SW480 (cell line): ENCODE data around the gene DENND4A.
"Not testable (repeated sequence)": the region's sequence is repeated elsewhere in the genome, so short reads cannot be mapped to it uniquely, and the experiment has no call there.

Experiments used
- DNase-seq: peaks from one replicate; pipeline ENCODE4 v3.0.0-alpha.2; 2016; ENCODE audit warnings: low spot score

DENND4A gene

DNA sequence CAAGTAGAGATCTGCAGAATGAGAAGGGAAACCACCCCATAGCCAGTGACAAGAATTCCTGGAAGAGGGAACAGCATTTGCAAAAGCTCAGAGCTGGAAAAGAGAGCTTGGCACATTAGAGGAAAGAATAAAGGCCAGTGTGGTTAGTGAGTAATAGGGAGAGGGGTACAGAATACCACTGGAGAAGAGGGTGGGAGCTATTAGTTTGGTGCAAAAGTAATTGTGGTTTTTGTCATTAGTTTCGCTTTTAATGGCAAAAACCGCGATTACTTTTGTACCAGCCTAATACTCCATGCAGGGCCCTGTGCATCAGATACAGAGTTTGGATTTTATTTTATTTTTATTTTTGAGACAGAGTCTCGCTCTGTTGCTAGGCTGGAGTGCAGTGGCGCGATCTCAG is 160.6 kb downstream of the DENND4A start:
- no peak for DNase-seq

DNA sequence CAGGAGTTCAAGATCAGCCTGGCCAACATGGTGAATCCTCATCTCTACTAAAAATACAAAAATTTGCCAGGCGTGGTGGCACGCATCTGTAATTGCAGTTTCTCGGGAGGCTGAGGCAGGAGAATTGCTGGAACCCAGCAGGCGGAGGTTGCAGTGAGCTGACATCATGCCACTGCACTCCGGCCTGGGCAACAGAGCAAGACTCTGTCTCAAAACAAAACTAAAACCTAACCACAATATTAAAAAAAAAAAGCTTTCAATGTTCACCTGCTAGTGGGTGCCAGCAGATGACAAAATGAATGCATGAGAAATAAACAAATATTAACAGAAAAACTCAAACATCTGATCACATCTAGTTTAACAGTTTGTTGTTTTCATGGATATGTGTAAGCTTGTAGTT is 161.3 kb downstream of the DENND4A start:
- DNase-seq, result no peak

DNA sequence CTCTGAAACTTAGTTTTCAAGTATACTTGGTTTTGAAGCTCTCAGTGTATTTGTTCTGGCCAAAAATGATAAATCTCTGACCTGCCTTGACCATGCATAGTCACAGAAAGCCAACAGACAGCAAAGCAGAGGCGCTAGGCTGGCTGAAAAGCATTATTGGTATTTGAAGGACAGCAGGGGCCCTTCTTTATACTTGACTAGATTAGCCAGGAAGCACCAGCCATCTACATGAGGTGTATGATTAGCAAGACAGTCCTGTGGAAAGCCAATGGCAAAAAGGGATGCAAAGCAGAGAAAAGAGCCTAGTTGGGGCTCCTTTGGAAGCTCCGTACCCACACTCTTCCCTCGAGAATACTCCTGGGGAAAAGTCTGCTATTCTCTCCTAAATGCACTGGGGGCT is 162.5 kb downstream of the DENND4A start:
- no peak for DNase-seq

DNA sequence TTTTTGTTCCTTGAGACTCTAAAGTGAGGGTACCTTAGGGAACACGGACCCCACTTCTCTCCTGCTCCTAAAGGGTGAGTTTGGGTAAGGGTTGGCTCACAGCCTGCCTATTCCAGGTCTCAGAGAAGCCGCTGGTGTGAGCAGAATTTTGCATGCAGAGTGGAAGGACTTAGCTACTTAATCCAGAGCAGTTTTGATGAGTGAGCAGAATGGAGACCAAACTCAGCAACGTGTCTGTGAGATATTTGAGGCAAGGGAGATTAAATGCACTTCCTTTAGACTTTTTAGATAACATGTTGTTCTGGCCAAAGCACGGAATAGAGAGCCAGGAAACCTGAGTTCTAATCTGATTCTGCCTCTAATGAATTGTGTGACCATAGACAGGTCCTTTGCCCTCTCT is 165.2 kb downstream of the DENND4A start:
- no peak for DNase-seq

DNA sequence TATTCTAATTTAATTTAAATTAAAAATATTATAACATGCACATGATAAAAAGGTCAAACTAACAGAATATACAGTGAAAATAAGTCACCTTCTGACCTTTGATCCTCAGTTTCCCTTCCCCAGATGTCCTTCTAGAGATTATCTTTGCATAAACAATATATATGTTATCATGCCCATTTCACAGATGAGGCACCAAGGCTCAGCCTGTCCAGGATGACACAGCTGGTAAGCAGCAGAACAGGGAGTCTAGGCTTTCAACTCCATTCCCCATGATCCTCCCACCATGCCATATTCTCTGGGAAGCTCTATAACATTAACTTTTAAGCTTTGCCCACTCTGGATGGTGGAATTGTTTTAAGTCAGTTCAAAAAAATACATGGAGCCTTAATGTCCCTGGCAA is 169.0 kb downstream of the DENND4A start:
- DNase-seq, result no peak

DNA sequence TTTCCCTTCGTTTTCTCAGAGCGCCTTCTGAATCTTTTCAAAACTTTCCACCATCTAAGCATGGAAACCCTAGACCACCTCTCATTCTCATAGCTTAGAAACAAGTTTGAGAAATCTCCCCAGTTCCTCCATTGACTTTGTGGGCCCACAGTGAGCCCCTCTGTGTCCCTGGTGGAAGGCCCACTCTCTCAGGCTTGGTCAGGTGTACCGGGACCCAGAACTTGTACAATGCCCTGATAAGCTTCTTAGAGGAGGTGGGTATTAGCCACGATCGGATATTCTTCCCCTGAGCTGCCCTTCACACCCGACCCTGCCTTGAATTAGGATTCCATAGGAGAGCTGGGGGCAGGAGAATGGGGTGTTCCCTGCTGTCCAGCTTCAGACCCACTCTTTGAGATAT is 170.5 kb downstream of the DENND4A start, which contains the start of gene SLC24A1:
Gene SLC24A1, plus strand, starts transcription at position 301 of the 400 bp plus-strand sequence. CDS start 2,143 bp downstream, outside the sequence.
- DNase-seq, result no peak

DNA sequence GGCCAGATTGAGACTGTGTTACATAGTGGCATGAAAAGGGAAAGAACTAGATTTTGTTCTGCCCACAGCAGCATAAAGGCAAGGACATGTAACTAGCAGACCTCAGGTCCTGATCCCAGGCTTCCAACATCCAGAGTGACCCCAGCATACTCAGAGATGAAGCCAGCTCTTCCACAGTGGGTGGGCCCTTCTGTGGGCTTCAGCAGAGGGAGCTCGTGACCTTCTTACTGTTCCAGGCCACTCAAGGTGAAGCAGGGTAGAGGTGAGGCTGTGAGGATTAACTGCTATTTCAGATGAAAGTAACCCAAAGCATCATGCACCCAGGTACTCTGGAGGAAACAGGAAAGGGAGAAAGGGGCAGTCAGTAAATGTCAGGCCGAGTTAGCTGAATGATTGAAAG is 171.3 kb downstream of the DENND4A start:
- no peak for DNase-seq

DNA sequence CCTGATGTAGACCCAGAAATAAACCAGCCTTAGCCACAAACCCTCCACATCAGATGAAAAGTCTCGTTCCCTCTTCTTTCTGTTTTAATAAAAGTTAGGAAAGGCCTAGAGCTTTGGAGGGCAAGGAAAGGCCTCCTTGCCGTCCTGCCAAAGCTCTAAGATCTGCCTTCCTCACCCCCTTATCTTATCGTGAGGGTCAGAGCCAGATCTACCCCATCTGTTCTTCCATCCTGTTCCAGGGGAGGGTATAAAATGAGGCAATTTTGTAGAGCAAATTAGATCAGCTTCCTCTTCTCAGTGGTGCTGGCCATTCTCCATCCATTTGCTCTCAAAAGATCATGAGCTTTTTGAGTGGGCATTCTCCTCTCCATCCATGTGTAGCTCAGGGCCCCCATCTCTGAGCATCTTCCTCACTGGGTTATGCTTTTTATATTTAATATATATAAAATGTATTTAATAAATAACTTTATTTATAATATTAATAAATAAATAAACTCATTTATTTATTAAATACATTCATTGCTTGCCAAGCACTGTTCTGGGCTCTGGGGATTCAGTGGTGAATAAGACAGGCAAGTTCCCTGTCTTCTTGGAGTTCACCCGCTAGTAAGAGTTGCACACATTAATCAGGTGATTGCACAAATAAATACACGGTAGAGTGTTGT is 172.3 kb downstream of the DENND4A start:
- no peak for DNase-seq

DNA sequence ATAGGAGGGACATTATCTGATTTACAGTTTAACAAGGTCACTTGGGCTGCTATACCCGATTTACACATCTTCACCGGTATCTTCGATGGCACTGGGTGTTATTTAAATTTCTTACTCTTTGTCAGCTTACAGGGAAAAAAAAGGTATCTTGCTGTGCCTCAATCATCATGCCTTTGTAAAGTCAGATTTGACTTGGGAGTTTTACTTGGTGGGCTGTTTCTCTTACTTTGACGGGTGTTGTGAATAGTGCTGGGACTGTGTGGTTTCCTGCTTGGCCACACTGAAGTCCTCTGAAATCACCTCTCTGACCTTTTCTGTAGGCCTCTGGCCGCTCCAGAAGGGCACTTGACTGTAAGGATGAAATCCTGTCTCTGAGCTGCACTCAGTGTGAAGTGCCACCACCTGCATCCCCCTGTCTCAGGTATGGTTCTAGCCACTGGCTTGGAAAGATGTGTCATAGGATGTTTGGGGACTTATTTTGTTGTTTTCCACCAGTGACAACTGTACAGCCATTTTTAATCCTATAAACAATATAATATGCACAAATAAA is 173.5 kb downstream of the DENND4A start:
- DNase-seq, result no peak

DNA sequence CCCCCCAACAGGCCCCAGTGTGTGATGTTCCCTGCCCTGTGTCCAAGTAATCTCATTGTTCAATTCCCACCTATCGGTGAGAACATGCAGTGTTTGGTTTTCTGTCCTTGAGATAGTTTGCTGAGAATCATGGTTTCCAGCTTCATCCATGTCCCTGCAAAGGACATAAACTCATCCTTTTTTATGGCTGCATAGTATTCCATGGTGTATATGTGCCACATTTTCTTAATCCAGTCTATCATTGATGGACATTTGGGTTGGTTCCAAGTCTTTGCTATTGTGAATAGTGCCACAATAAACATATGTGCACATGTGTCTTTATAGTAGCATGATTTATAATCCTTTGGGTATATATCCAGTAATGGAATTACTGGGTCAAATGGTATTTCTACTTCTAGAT is 176.2 kb downstream of the DENND4A start:
- DNase-seq, result not testable (repeated sequence)

DNA sequence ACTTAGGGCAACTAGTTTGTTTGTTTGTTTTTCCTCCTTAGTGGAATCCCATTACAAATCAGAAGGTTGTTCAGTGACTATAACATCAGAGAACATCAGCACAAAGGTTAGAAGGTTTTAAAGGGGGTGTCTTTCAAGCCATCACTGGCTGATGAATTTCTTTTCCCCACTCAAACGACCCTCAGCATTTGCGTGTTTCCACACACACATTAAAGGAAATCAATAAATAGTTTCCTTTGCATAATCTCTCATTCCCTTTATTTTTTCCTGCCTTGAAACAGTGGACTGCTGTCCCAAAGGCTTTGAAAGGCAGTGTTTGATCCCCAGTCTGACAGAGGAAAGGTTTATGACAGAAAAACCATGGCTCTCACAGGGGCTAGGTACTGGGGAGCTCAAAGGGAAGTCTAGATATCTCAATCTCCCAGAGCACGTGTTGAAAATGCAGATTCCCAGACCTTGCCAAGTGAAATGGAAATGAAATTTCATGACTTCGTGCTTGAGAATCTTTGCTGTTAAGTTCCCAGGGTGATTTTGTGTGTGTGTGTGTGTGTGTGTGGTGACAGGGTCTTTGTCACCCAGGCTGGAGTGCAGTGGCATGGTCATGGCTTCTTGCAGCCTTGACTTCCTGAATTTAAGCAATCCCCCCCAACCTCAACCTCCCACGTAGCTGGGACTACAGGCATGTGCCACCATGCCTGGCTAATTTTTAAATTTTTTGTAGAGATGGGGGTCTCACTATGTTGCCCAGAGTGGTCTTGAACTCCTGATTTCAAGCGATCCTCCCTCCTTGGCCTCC is 178.9 kb downstream of the DENND4A start:
- DNase-seq, result no peak

DNA sequence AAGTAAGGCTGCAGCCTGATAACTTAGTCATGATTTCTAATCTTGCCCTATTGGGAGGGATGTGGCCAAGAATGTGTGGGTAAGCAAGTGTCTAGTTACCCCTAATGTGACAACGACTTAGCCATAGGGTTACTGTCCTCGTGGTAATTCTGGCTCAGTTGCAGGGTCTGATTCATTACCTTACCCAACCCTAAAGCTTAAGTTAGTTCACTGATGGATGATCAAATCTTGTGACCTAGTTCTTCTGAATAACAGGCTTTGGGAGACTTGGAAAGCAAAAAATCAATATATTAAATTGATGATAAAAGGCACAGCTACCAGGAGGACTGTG is 179.5 kb downstream of the DENND4A start:
- DNase-seq, result no peak

DNA sequence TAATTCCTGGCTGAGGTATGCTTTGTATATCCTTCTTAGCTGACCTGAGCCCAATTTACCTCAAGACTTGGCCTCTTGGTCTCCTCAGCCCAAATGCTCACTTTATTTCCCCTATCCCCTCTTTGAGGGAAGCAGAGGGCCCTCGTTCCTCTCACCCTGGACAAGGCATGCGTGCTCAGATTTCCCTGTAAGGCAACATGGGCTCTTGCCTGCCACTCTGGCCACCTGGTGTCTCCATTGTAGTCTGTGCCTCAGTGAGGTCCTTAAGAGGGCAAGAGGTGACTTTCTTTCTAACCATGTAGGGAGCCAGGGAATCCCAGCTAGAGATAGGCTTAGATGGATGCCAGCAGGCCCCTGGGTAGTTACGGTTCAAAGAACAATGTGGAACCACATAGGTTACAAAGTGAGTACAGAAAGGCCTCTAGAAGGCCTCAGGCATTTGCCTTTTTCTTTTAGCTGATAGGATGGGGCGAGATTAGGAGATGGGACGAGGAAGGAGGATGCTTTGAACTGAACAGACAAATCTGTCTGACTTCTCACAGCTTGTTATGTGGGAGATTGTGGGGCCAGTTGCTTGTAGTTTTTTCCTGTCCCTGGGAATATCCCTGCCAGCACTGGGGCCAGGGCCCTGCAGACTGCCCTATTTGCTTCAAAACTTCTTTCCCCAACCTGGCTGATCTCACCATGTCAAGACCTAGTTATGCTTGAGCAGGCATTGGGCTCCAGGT is 180.0 kb downstream of the DENND4A start:
- DNase-seq, result no peak

DNA sequence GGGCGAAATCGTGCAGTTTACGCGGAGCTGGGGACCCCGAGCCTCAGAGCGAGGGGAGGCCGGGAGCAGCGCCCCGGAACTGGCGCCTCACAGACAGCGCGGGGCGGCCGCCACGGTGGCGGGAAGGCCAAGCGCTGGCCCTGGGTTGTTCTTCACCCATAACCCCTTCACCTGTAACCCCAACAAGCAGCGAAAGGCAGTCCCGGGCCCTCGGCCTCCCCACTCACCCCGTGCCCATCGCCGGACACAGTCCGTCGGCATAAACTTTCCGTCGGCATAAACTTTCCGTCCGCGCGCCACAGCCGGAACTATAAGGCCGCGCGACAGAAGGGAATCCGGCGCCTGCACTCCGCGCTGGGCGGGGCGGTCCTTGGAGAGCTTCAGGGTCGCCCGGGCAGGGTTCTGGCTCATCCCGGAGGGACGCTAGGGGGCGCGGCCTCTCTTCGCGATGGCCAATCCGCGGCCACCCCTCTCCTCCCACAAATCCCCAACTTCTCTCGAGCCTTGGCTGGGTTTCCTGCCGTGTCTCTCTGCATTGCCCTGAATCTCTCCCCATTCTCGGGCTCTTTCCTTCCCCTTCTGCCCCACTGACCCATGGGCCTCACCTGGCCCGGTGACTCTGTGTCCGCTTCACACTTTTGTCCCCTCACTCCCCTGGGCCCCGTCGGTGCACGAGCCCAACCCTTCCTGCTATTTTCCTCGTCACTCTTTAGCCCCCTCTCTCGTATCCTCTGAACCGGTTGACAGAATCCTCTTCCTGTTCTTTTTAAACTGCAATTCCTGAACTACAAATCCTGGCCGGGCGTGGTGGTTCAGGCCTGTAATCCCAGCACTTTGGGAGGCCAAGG is 181.0 kb downstream of the DENND4A start, which contains the start of gene INTS14:
Gene INTS14, minus strand, starts transcription at position 261 of the 848 bp plus-strand sequence. CDS start 3,751 bp downstream, outside the sequence.
- peak; percentile 96 for DNase-seq
